GM23338 (cell line): ENCODE measurements around the gene SLC25A36. TPM values are rescaled to one million over a fixed set of nuclear protein-coding genes. Genes with fewer than 3 reads are reported as not detected.
A peak's percentile ranks its signal among the peaks of the same experiment; 100 is the strongest.

ENCODE experiments used
- ATAC-seq: fragments of 200-7000 bp; cut with Tn5 transposase; 3 replicates; pipeline ENCODE4 v1.9.1; 2020
- DNase-seq: peaks from one replicate; pipeline ENCODE4 v3.0.0-alpha.2; 2015; ENCODE audit warnings: low spot score
- H2AFZ ChIP-seq: fragments of 200-600 bp; sonication (generic); 2 replicates; pipeline ENCODE4 v1.8.0; 2016; ENCODE audit warnings: antibody characterized with exemption, mild to moderate bottlenecking, moderate library complexity
- H3F3A ChIP-seq: fragments of 200-600 bp; sonication (generic); replicated peaks from 2 replicates; pipeline ENCODE4 v1.8.0; 2017; ENCODE audit warnings: antibody characterized with exemption, mixed run types, low read depth
- H3K27ac ChIP-seq: fragments of 200-600 bp; sonication (generic); 2 replicates; pipeline ENCODE4 v1.6.1; 2016; ENCODE audit warnings: low read depth
- H3K27me3 ChIP-seq: fragments of 200-600 bp; sonication (generic); 2 replicates; pipeline ENCODE4 v1.8.0; 2016; ENCODE audit warnings: mild to moderate bottlenecking, mixed run types, moderate library complexity; ENCODE audit not compliant: insufficient read depth
- H3K36me3 ChIP-seq: fragments of 200-600 bp; sonication (generic); 2 replicates; pipeline ENCODE4 v1.8.0; 2016; ENCODE audit warnings: mild to moderate bottlenecking; ENCODE audit not compliant: insufficient read depth
- H3K4me1 ChIP-seq: fragments of 200-600 bp; sonication (generic); 2 replicates; pipeline ENCODE4 v1.8.0; 2016; ENCODE audit warnings: mild to moderate bottlenecking, moderate library complexity; ENCODE audit not compliant: insufficient read depth
- H3K4me2 ChIP-seq: fragments of 200-600 bp; sonication (generic); 2 replicates; pipeline ENCODE4 v1.7.1; 2017; ENCODE audit warnings: mixed run types
- H3K4me3 ChIP-seq: fragments of 200-600 bp; sonication (generic); 2 replicates; pipeline ENCODE4 v1.6.1; 2016; ENCODE audit warnings: mixed run types
- H3K79me2 ChIP-seq: fragments of 200-600 bp; sonication (generic); replicated peaks from 2 replicates; pipeline ENCODE4 v1.8.0; 2017; ENCODE audit warnings: mild to moderate bottlenecking; ENCODE audit not compliant: insufficient read depth
- H3K9me2 ChIP-seq: fragments of 200-600 bp; sonication (generic); 2 replicates; pipeline ENCODE4 v1.8.0; 2017; ENCODE audit not compliant: insufficient read depth
- H4K20me1 ChIP-seq: fragments of 200-600 bp; sonication (generic); replicated peaks from 2 replicates; pipeline ENCODE4 v1.8.0; 2017; ENCODE audit warnings: mild to moderate bottlenecking; ENCODE audit not compliant: insufficient read depth
- H3K27ac Mint-ChIP-seq: 2 replicates; pipeline ENCODE4 v1.8.0; 2020; ENCODE audit warnings: inconsistent platforms, mild to moderate bottlenecking, moderate library complexity, mixed read lengths
- H3K27me3 Mint-ChIP-seq: 3 replicates; pipeline ENCODE4 v1.8.0; 2022; ENCODE audit warnings: low read depth, mild to moderate bottlenecking, moderate library complexity, mixed read lengths, inconsistent platforms; ENCODE audit not compliant: insufficient read depth, poor library complexity
- H3K36me3 Mint-ChIP-seq: 3 replicates; pipeline ENCODE4 v1.8.0; 2021; ENCODE audit warnings: low read depth, mild to moderate bottlenecking, inconsistent platforms, moderate library complexity, mixed read lengths
- H3K4me1 Mint-ChIP-seq: 3 replicates; pipeline ENCODE4 v1.8.0; 2020; ENCODE audit warnings: mild to moderate bottlenecking, inconsistent platforms, mixed read lengths
- H3K4me3 Mint-ChIP-seq: 3 replicates; pipeline ENCODE4 v1.8.0; 2021; ENCODE audit warnings: moderate library complexity, mild to moderate bottlenecking, inconsistent platforms, mixed read lengths
- H3K9me3 Mint-ChIP-seq: 3 replicates; pipeline ENCODE4 v1.8.0; 2020; ENCODE audit warnings: moderate library complexity, mild to moderate bottlenecking, inconsistent platforms, mixed read lengths
- EZH2 ChIP-seq: fragments of 200-600 bp; sonication (generic); IDR thresholded peaks from one replicate; pipeline ENCODE4 v1.8.0; 2017; ENCODE audit warnings: antibody characterized with exemption, mild to moderate bottlenecking, low read depth; ENCODE audit not compliant: unreplicated experiment
- EZH2phosphoT487 ChIP-seq: fragments of 200-600 bp; sonication (generic); IDR thresholded peaks from one replicate; pipeline ENCODE4 v1.8.1; 2018; ENCODE audit warnings: antibody characterized with exemption; ENCODE audit not compliant: unreplicated experiment
- JUNB ChIP-seq: IDR thresholded peaks from one replicate; pipeline ENCODE4 v1.6.1; 2016; ENCODE audit warnings: antibody characterized with exemption; ENCODE audit not compliant: unreplicated experiment
- POLR2AphosphoS5 ChIP-seq: IDR thresholded peaks from 2 replicates; pipeline ENCODE4 v1.6.1; 2016; ENCODE audit warnings: antibody characterized with exemption, low read depth
- STAT1 ChIP-seq: IDR thresholded peaks from one replicate; pipeline ENCODE4 v1.6.1; 2016; ENCODE audit warnings: antibody characterized with exemption; ENCODE audit not compliant: unreplicated experiment
- ZNF462 ChIP-seq: fragments of 250-450 bp; sonication (Bioruptor Pico); IDR thresholded peaks from 2 replicates; pipeline ENCODE4 v1.5.0; 2020; ENCODE audit warnings: mild to moderate bottlenecking, moderate library complexity
- polyA plus RNA-seq: library from polyadenylated mRNA; unstranded; fragments of >200 nt; fragmentation: Nextera tagmentation; extraction: Ambion mirVana; gene quantifications from 2 replicates; pipeline ENCODE4 v1.2.1, GENCODE V29; 2016
- total RNA-seq: library from RNA; depleted of rRNA; stranded (reverse); fragments of >200 nt; shearing (Covaris generic); gene quantifications from 2 replicates; pipeline ENCODE4 v1.2.3, GENCODE V29; 2014
- TF ChIP-seq, protein P1 (sequence below): IDR thresholded peaks from one replicate; pipeline ENCODE4 v1.6.1; 2018; ENCODE audit warnings: antibody characterized with exemption; ENCODE audit not compliant: unreplicated experiment

The SLC25A36 gene
- total and polyA plus RNA-seq, 2 experiments from 2014 or later = 113 to 123 TPM

- no peaks in the 10 kb centered on the region; the same call in 1 of the 2 replicates for H4K20me1 ChIP-seq
- no peaks in the 10 kb centered on the region for H3K9me2 ChIP-seq
- no peaks in the 10 kb centered on the region for H3K27me3 Mint-ChIP-seq
- H3K79me2 ChIP-seq = no peaks in the 10 kb centered on the region; the same call in 1 of the 2 replicates
- H3K4me3 ChIP-seq = no peak overlapping the region
- H3F3A ChIP-seq = no peaks in the 10 kb centered on the region
- peaks cover 35% of the 10 kb centered on the region; the same call in 2 of the 3 replicates for H3K36me3 Mint-ChIP-seq
- H3K4me1 Mint-ChIP-seq = no peaks in the 10 kb centered on the region
- no peak overlapping the region for H3K4me3 Mint-ChIP-seq
- no peaks in the 10 kb centered on the region for H3K9me3 Mint-ChIP-seq
- no peak overlapping the region for H2AFZ ChIP-seq
- H3K27ac ChIP-seq = 0 out of 2 replicates have a peak overlapping the region, but pooled peaks have one; percentile 27
- H3K27ac Mint-ChIP-seq = no peak overlapping the region
- DNase-seq (no peak), ATAC-seq (no peak)
- no peaks in the 10 kb centered on the region for H3K27me3 ChIP-seq
- H3K36me3 ChIP-seq = peaks cover 26% of the 10 kb centered on the region; the same call in 1 of the 2 replicates
- H3K4me1 ChIP-seq = no peaks in the 10 kb centered on the region
- H3K4me2 ChIP-seq = no peak overlapping the region
- TF ChIP-seq JUNB (no peak), EZH2 (no peak), ZNF462 (no peak), EZH2phosphoT487 (no peak), POLR2AphosphoS5 (no peak), STAT1 (no peak)
- TF ChIP-seq, protein P1, sequence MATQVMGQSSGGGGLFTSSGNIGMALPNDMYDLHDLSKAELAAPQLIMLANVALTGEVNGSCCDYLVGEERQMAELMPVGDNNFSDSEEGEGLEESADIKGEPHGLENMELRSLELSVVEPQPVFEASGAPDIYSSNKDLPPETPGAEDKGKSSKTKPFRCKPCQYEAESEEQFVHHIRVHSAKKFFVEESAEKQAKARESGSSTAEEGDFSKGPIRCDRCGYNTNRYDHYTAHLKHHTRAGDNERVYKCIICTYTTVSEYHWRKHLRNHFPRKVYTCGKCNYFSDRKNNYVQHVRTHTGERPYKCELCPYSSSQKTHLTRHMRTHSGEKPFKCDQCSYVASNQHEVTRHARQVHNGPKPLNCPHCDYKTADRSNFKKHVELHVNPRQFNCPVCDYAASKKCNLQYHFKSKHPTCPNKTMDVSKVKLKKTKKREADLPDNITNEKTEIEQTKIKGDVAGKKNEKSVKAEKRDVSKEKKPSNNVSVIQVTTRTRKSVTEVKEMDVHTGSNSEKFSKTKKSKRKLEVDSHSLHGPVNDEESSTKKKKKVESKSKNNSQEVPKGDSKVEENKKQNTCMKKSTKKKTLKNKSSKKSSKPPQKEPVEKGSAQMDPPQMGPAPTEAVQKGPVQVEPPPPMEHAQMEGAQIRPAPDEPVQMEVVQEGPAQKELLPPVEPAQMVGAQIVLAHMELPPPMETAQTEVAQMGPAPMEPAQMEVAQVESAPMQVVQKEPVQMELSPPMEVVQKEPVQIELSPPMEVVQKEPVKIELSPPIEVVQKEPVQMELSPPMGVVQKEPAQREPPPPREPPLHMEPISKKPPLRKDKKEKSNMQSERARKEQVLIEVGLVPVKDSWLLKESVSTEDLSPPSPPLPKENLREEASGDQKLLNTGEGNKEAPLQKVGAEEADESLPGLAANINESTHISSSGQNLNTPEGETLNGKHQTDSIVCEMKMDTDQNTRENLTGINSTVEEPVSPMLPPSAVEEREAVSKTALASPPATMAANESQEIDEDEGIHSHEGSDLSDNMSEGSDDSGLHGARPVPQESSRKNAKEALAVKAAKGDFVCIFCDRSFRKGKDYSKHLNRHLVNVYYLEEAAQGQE = no peak
These were observed 33.3 kb downstream of the SLC25A36 start for GRCh38 chr3:140974900-140975299.
